VCaP (cell line): ENCODE data around the gene UNG.
A peak's percentile ranks its signal among the peaks of the same experiment; 100 is the strongest.

Experiments
- H3K27ac ChIP-seq: fragments of 450-650 bp; 2 replicates; pipeline ENCODE4 v1.5.1; 2017
- TF ChIP-seq, protein P1 (sequence below): fragments of 450-650 bp; conservative IDR thresholded peaks from 2 replicates; pipeline ENCODE4 v1.5.1; 2017; ENCODE audit warnings: mild to moderate bottlenecking, moderate library complexity

UNG gene

GRCh38 chr12:109150124-109150640 lies 52.8 kb downstream of the UNG start:
- TF ChIP-seq, protein P1, sequence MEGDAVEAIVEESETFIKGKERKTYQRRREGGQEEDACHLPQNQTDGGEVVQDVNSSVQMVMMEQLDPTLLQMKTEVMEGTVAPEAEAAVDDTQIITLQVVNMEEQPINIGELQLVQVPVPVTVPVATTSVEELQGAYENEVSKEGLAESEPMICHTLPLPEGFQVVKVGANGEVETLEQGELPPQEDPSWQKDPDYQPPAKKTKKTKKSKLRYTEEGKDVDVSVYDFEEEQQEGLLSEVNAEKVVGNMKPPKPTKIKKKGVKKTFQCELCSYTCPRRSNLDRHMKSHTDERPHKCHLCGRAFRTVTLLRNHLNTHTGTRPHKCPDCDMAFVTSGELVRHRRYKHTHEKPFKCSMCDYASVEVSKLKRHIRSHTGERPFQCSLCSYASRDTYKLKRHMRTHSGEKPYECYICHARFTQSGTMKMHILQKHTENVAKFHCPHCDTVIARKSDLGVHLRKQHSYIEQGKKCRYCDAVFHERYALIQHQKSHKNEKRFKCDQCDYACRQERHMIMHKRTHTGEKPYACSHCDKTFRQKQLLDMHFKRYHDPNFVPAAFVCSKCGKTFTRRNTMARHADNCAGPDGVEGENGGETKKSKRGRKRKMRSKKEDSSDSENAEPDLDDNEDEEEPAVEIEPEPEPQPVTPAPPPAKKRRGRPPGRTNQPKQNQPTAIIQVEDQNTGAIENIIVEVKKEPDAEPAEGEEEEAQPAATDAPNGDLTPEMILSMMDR: no peak
- no peak overlapping the region for H3K27ac ChIP-seq

DNA sequence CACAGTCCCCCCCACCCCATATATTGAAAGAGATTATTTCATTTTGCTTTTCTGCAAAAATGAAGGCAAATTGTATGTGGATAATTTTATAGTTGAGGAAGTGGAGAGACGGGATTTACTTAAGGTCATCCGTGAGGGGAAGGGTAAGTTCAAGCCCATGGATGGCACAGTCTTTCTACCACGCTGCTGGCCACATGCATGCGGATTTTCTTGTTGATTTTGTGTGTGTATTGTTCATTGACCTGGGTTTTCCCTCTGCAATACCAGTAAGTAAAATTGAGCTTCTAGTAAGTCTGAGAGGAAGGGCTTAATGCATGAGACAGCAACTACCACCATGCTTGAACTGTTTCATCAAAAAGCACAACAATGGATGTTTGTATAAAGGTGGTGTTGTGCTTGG lies 54.1 kb downstream of the UNG start:
- H3K27ac ChIP-seq: no peak overlapping the region
- TF ChIP-seq, protein P1: no peak

DNA sequence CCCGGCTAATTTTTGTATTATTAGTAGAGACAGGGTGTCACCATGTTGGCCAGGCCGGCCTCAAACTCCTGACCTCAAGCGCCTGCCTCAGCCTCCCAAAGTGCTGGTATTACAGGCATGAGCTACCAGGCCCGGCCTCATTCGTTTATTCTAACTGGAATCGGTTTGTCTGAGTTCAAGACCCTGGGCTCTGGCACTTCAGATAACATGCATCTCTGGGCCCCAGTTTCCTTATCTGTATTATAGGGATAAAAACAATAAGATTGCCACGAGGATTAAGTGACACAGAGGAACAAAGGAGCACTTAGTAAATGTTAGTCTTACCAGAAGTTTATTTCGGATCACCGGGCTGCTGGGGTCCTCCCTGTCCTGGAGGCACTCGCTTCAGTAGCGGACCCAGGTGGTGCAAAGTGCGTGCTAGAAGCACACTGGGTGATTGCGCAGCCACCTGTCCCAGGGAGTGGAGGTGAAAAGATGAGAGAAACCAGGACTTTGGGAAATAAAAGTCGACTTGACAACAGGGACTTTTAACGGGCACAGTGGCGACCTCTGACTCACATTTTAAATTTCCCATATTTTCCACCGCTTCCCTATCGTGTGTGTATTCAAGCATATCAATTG lies 56.5 kb downstream of the UNG start:
- TF ChIP-seq, protein P1: no peak
- peak overlapping the region; percentile 74 for H3K27ac ChIP-seq

GRCh38 chr12:109154451-109155438 lies 57.3 kb downstream of the UNG start:
- H3K27ac ChIP-seq: peak overlapping the region; percentile 74
- TF ChIP-seq, protein P1: 0 out of 2 replicates have a peak, but pooled peaks have one; percentile 15

- TF ChIP-seq, protein P1: no peak
- no peak overlapping the region for H3K27ac ChIP-seq
These were observed 58.6 kb downstream of the UNG start for GRCh38 chr12:109156036-109156435.

- TF ChIP-seq, protein P1: no peak
- no peak overlapping the region for H3K27ac ChIP-seq
These were observed 59.2 kb downstream of the UNG start for GRCh38 chr12:109156586-109156985.

- TF ChIP-seq, protein P1: no peak
- H3K27ac ChIP-seq: no peak overlapping the region
These were observed 60.6 kb downstream of the UNG start for GRCh38 chr12:109157986-109158385.
